ENCODE data around the gene MGAT5.

The MGAT5 gene

GRCh38 chr2:134254824-134255223, 952 bp downstream of the MGAT5 start:
- no peak for DNase-seq

GRCh38 chr2:134256956-134257355, 3.1 kb downstream of the MGAT5 start:
- no peak for DNase-seq

GRCh38 chr2:134257509-134257908, 3.6 kb downstream of the MGAT5 start:
- DNase-seq, result no peak

- no peak for DNase-seq
Observed at GRCh38 chr2:134257965-134258683, 4.3 kb downstream of the MGAT5 start.

- DNase-seq, result no peak
Observed at GRCh38 chr2:134258684-134259388, 5.0 kb downstream of the MGAT5 start.

GRCh38 chr2:134259571-134259970, 5.7 kb downstream of the MGAT5 start:
- no peak for DNase-seq

GRCh38 chr2:134259994-134260393, 6.1 kb downstream of the MGAT5 start:
- DNase-seq, result no peak

GRCh38 chr2:134260713-134261112, 6.8 kb downstream of the MGAT5 start:
- no peak for DNase-seq

GRCh38 chr2:134261398-134262131, 7.7 kb downstream of the MGAT5 start:
- DNase-seq, result peak; percentile 24

GRCh38 chr2:134262684-134263083, 8.8 kb downstream of the MGAT5 start:
- no peak for DNase-seq

- no peak for DNase-seq
Observed at GRCh38 chr2:134268265-134268664, 14.4 kb downstream of the MGAT5 start.

- DNase-seq, result no peak
Observed at GRCh38 chr2:134269230-134269629, 15.4 kb downstream of the MGAT5 start.

GRCh38 chr2:134269972-134270735, 16.3 kb downstream of the MGAT5 start:
- DNase-seq, result no peak

- DNase-seq, result no peak
Observed at GRCh38 chr2:134271758-134272157, 17.9 kb downstream of the MGAT5 start.

GRCh38 chr2:134272806-134273205, 18.9 kb downstream of the MGAT5 start:
- DNase-seq, result no peak

GRCh38 chr2:134273256-134273983, 19.5 kb downstream of the MGAT5 start:
- no peak for DNase-seq

- DNase-seq, result no peak
Observed at GRCh38 chr2:134274121-134274520, 20.2 kb downstream of the MGAT5 start.

- no peak for DNase-seq
Observed at GRCh38 chr2:134275058-134275862, 21.4 kb downstream of the MGAT5 start.

- no peak for DNase-seq
Observed at GRCh38 chr2:134276381-134277172, 22.7 kb downstream of the MGAT5 start.

GRCh38 chr2:134277223-134277622, 23.4 kb downstream of the MGAT5 start:
- DNase-seq, result no peak

GRCh38 chr2:134278553-134278952, 24.7 kb downstream of the MGAT5 start:
- DNase-seq, result no peak

Measured in NCI-H1436 treated with DMSO at 0.1 percent for 48 hours (cell line).